Thyroid gland (tissue), 4 donors: ENCODE results near the gene PLAAT2. TPM values are rescaled to one million over a fixed set of nuclear protein-coding genes. Genes with fewer than 3 reads are reported as not detected.
A peak's percentile ranks its signal among the peaks of the same experiment; 100 is the strongest.
"Not testable (repeated sequence)": the region's sequence is repeated elsewhere in the genome, so short reads cannot be mapped to it uniquely, and the experiment has no call there.

Experiments used
- DNase-seq, 2 donors: peaks; one replicate each; pipeline ENCODE4 v3.0.0-alpha.2; 2019
- H3K27ac ChIP-seq, 3 donors: fragments of 200-600 bp; sonication (generic); 1 replicate in 2 of 3; 2 replicates in 1 of 3; pipeline ENCODE4 v1.5.1; 2016 to 2019; ENCODE audit warnings: mild to moderate bottlenecking in 1 of 3, moderate library complexity in 1 of 3
- H3K27me3 ChIP-seq: fragments of 200-600 bp; sonication (generic); one replicate; pipeline ENCODE4 v1.5.1; 2019
- H3K36me3 ChIP-seq, 2 donors: fragments of 200-600 bp; sonication (generic); one replicate each; pipeline ENCODE4 v1.5.1; 2016 to 2019
- H3K4me1 ChIP-seq, 2 donors: fragments of 200-600 bp; sonication (generic); one replicate each; pipeline ENCODE4 v1.5.1; 2017 to 2019
- H3K4me3 ChIP-seq, 3 donors: fragments of 200-600 bp; sonication (generic); replicated peaks in 1 of 3; 1 replicate in 2 of 3; 2 replicates in 1 of 3; pipeline ENCODE4 v1.5.1; 2016; ENCODE audit warnings: mild to moderate bottlenecking in 1 of 3
- H3K9me3 ChIP-seq: fragments of 200-600 bp; sonication (generic); one replicate; pipeline ENCODE4 v1.5.1; 2017
- CTCF ChIP-seq, 6 experiments: fragments of 200-600 bp in 3 of 6; fragments of 450-650 bp in 3 of 6; sonication (generic) in 3 of 6; IDR thresholded peaks; one replicate each; pipeline ENCODE4 v1.5.1; 2016 to 2019; ENCODE audit warnings: antibody characterized with exemption in 6 of 6, mild to moderate bottlenecking in 2 of 6, inconsistent platforms in 1 of 6, moderate library complexity in 1 of 6
- POLR2A ChIP-seq, 2 donors: fragments of 450-650 bp; IDR thresholded peaks; one replicate each; pipeline ENCODE4 v1.6.1; 2017; ENCODE audit warnings: antibody characterized with exemption in 2 of 2, mild to moderate bottlenecking in 2 of 2, moderate library complexity in 1 of 2
- WGBS, 2 donors: methylation state at CpG; one replicate each; pipeline ENCODE4 v1.1.5; 2017; 5-methylcytosine and 5-hydroxymethylcytosine counted together
- intact Hi-C: fragments of 100-400 bp; cut with DNase I; formaldehyde crosslinking; loops from one replicate; pipeline ENCODE4 v1.15.1; 2023
- total RNA-seq, 4 donors: library from RNA; depleted of rRNA; stranded (reverse); fragments of >200 nt; gene quantifications; one replicate each; pipeline ENCODE4 v1.2.3, GENCODE V29; 2016

PLAAT2 gene
- total RNA-seq, 4 donors from 2014 or later: 1.4 TPM; not detected in 3

GRCh38 chr11:63532117-63532516 is 31.1 kb downstream of the PLAAT2 start:
- TF ChIP-seq CTCF (IDR thresholded peaks at IDR 0.05) (no peak), POLR2A (IDR thresholded peaks at IDR 0.05) (no peak)
- WGBS, 2 donors: 72 to 80% methylated on average over 2 of the region's 2 CpGs
- H3K9me3 ChIP-seq: no peaks in the 10 kb centered on the region
- no peak for DNase-seq
- no peak overlapping the region for H3K27ac ChIP-seq
- no peak overlapping the region for H3K4me3 ChIP-seq
- H3K36me3 ChIP-seq: no peaks in the 10 kb centered on the region
- H3K27me3 ChIP-seq: no peaks in the 10 kb centered on the region
- peaks cover 13 to 22% of the 10 kb centered on the region in 2 donors for H3K4me1 ChIP-seq
- intact Hi-C loops: no loop called here

GRCh38 chr11:63531074-63531792 is 31.9 kb downstream of the PLAAT2 start:
- H3K4me3 ChIP-seq, H3K36me3 ChIP-seq, intact Hi-C loops, H3K27ac ChIP-seq, H3K9me3 ChIP-seq, DNase-seq, H3K27me3 ChIP-seq: not testable (repeated sequence)
- peaks cover 5 to 13% of the 10 kb centered on the region in 2 donors for H3K4me1 ChIP-seq
- WGBS, 2 donors: 59 to 81% methylated on average over 4 to 5 of the region's 6 CpGs

- Histone ChIP-seq H3K36me3 (no peaks in the 10 kb centered on the region), H3K4me1 (peaks cover 3 to 7% of the 10 kb centered on the region in 2 donors), H3K27me3 (no peaks in the 10 kb centered on the region), H3K27ac (no peak overlapping the region), H3K4me3 (no peak overlapping the region), H3K9me3 (no peaks in the 10 kb centered on the region)
- DNase-seq: no peak
- 93 to 99% methylated on average over 2 of the region's 2 CpGs for WGBS, 2 donors
- TF ChIP-seq CTCF (IDR thresholded peaks at IDR 0.05) (no peak), POLR2A (IDR thresholded peaks at IDR 0.05) (no peak)
- intact Hi-C loops: no loop called here
Measured at GRCh38 chr11:63530021-63530420, 33.2 kb downstream of the PLAAT2 start.

GRCh38 chr11:63529373-63529772 is 33.8 kb downstream of the PLAAT2 start:
- H3K27ac ChIP-seq, H3K9me3 ChIP-seq, H3K27me3 ChIP-seq, H3K4me3 ChIP-seq, intact Hi-C loops, H3K4me1 ChIP-seq, H3K36me3 ChIP-seq, DNase-seq: not testable (repeated sequence)
- WGBS, 2 donors: 80 to 83% methylated on average over 6 of the region's 6 CpGs

- intact Hi-C loops: not testable (repeated sequence)
Measured at GRCh38 chr11:63528729-63529278, 34.4 kb downstream of the PLAAT2 start.

GRCh38 chr11:63528156-63528555 is 35.0 kb downstream of the PLAAT2 start:
- intact Hi-C loops, H3K36me3 ChIP-seq, H3K4me1 ChIP-seq, H3K27me3 ChIP-seq, H3K4me3 ChIP-seq, H3K9me3 ChIP-seq, DNase-seq, H3K27ac ChIP-seq: not testable (repeated sequence)
- WGBS, 2 donors: 50 to 58% methylated on average over 6 to 7 of the region's 11 CpGs

More at GRCh38 chr11:63528729-63529278, 34.4 kb downstream of the PLAAT2 start:
- 60 to 83% methylated on average over 1 to 2 of the region's 3 CpGs for WGBS, 2 donors
- not testable (repeated sequence) for H3K27me3 ChIP-seq, DNase-seq, H3K9me3 ChIP-seq, H3K4me1 ChIP-seq, H3K4me3 ChIP-seq, H3K36me3 ChIP-seq
- peak overlapping the region in 1 of 3 donors; percentile 45 for H3K27ac ChIP-seq

GRCh38 chr11:63527667-63528066 is 35.5 kb downstream of the PLAAT2 start:
- H3K27ac ChIP-seq: no peak overlapping the region
- no peaks in the 10 kb centered on the region for H3K9me3 ChIP-seq
- intact Hi-C loops: no loop called here
- no peak for DNase-seq
- 93 to 95% methylated on average over 2 of the region's 2 CpGs for WGBS, 2 donors
- H3K4me3 ChIP-seq: no peak overlapping the region
- no peaks in the 10 kb centered on the region for H3K27me3 ChIP-seq
- H3K4me1 ChIP-seq: peaks cover 3 to 7% of the 10 kb centered on the region in 2 donors
- no peak for TF ChIP-seq CTCF (IDR thresholded peaks at IDR 0.05)
- no peak for TF ChIP-seq POLR2A (IDR thresholded peaks at IDR 0.05)
- no peaks in the 10 kb centered on the region for H3K36me3 ChIP-seq
